ENCODE results near the gene CLEC4F.

CLEC4F gene, protein sequence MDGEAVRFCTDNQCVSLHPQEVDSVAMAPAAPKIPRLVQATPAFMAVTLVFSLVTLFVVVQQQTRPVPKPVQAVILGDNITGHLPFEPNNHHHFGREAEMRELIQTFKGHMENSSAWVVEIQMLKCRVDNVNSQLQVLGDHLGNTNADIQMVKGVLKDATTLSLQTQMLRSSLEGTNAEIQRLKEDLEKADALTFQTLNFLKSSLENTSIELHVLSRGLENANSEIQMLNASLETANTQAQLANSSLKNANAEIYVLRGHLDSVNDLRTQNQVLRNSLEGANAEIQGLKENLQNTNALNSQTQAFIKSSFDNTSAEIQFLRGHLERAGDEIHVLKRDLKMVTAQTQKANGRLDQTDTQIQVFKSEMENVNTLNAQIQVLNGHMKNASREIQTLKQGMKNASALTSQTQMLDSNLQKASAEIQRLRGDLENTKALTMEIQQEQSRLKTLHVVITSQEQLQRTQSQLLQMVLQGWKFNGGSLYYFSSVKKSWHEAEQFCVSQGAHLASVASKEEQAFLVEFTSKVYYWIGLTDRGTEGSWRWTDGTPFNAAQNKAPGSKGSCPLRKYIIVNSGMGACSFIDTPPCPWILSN

DNA sequence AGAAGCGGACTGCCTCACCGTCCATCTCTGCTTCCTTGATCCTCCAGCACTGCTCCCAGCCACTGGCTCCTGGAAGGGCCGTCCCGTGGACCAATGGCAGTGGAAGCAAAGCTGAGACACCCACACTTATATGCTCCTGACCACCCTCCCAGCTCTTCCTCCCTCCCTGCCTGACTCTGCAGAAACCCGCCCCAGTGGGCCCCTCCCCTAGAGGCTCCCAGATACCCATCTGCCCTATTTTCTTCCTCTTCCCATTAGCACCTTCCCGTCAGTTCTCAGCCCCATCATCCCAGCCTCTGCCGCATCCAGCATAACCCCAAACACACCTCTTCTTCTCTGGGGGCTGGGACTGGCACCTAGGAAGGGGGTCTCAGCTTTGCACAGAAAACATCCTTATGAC lies at the start of gene CLEC4F:
TSS of gene CLEC4F (minus strand) at position 101 of the 400 bp plus-strand sequence. CDS start at position 25, 76 bp downstream.
- no peak for DNase-seq (ENCODE audit: extremely low read depth, low read depth)
- TF ChIP-seq, protein P1, sequence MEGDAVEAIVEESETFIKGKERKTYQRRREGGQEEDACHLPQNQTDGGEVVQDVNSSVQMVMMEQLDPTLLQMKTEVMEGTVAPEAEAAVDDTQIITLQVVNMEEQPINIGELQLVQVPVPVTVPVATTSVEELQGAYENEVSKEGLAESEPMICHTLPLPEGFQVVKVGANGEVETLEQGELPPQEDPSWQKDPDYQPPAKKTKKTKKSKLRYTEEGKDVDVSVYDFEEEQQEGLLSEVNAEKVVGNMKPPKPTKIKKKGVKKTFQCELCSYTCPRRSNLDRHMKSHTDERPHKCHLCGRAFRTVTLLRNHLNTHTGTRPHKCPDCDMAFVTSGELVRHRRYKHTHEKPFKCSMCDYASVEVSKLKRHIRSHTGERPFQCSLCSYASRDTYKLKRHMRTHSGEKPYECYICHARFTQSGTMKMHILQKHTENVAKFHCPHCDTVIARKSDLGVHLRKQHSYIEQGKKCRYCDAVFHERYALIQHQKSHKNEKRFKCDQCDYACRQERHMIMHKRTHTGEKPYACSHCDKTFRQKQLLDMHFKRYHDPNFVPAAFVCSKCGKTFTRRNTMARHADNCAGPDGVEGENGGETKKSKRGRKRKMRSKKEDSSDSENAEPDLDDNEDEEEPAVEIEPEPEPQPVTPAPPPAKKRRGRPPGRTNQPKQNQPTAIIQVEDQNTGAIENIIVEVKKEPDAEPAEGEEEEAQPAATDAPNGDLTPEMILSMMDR (IDR thresholded peaks at IDR 0.05; ENCODE audit: low read depth, low read length) = no peak

DNA sequence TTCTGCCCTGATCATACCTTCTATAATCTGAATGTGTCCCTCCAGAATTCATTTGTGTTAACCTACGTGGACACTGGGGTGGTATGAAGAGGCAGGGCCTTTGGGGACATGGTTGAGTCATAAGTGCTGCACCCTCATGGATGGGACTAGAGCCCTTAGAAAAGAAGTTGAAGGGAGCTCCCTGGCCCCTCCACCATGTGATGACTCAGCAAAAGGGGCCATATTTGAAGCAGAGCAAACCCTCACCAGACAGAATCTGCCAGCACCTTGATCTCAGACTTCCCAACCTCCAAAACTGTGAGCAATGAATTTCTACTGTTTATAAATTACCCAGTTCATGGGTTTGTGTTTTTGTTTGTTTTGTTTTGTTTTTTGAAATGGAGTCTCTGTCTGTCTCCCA lies 48.6 kb upstream of the CLEC4F start:
- TF ChIP-seq, protein P1 (IDR thresholded peaks at IDR 0.05; ENCODE audit: low read depth, low read length) = no peak
- no peak for DNase-seq (ENCODE audit: extremely low read depth, low read depth)

DNA sequence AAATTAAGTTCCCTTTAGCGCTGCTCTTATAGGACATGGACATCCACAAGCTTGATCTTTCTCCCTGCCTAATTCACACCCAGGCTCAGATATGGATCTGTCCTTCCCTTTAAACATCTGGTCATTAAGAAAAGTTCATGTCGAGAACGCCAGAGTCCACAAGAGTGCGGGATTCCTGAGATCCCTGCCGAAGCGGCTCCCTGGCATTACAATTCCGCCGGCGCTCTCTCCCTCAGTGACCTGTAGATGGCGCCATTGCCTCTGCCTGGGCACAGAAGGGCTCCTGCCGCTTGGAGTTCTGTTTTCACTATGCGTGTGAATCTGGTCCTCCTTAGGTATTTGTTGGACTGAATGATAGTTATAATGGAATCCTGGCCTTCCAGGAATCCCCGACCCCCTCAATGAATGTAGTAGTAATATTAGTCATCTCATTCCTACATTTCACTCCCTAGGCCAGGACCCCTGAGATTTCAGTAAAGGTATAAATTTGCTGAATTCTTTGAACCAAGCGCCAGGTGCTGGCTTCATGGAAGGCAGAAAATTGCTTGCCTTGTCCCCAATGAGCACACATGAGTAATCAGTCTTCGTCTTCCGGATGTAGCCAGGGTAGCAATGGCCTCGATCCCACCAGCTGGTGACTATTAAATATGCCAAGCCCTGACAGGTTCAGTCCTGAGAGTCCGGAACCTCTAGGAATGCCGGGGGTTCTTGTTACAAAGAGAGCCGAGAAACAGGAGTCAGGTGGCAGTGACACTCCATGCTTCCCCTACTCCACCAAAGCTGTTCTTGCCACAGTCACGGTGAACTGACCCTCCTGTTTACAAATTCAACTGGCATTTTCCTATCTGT lies 41.6 kb upstream of the CLEC4F start:
- TF ChIP-seq, protein P1 (IDR thresholded peaks at IDR 0.05; ENCODE audit: low read depth, low read length) = peak; percentile 99
- peak; percentile 36 for DNase-seq (ENCODE audit: extremely low read depth, low read depth)

DNA sequence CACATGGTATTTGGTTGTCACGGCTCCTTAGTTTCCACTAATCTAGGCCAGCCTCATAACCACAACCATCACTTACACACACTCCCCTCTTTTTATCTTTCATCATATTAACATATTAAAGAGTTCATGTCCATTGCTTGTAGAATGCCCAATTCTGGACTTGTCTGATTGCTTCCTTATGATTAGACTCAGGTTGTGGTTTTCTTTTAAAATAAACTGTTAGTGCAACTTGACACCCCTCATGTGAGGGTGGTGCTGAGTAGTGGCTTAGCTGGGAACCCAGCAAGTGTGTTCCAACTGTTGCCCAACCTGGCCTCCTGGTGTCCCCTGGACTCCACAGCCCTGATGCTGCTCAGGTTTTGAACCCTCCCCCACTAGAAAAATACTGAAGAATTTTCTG lies 35.3 kb upstream of the CLEC4F start:
- DNase-seq (ENCODE audit: extremely low read depth, low read depth) = peak; percentile 60
- TF ChIP-seq, protein P1 (IDR thresholded peaks at IDR 0.05; ENCODE audit: low read depth, low read length) = no peak

DNA sequence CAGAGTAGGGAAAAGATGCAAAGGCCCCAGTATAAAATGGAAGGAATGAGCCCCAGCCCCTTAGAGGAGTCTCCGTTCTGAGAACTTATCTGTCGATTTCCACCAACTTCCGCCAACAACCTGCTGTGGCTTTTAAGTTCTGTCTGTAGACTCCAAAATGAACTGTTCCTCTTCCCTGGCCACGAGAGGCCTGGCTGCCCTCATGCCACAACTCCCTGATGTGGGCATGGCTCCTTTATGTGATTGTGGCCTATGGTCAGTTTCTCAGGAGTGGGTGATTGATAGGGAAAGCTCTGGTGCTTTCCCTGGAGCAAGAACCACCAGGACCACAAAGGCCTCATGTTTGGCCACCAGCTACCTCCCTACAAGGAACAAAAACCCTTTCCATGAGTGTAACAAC lies 34.0 kb upstream of the CLEC4F start:
- no peak for DNase-seq (ENCODE audit: extremely low read depth, low read depth)
- TF ChIP-seq, protein P1 (IDR thresholded peaks at IDR 0.05; ENCODE audit: low read depth, low read length) = no peak

DNA sequence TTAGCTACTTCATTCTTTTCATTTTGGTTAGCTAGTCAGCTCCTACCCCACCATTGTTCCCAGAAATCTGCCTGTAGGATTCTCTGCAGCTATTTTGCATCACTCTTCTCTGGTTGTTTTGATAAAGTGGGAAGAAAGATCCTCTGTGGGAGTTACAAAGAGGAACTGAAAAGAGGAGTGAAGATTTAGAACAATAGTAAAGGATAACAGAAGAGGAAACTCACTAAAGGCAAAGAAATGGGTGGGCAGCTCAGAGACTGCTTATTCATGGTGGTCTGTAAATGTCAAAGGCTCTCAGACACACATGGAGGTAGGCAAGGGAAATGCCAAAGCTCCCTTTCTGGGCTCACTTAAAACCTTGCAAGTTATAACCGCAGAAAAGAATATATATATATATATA lies 32.4 kb upstream of the CLEC4F start:
- DNase-seq (ENCODE audit: extremely low read depth, low read depth) = no peak
- TF ChIP-seq, protein P1 (IDR thresholded peaks at IDR 0.05; ENCODE audit: low read depth, low read length) = no peak

Measured in AG09319 (cell line).